ENCODE measurements around the gene CCNH.

Gene CCNH

DNA sequence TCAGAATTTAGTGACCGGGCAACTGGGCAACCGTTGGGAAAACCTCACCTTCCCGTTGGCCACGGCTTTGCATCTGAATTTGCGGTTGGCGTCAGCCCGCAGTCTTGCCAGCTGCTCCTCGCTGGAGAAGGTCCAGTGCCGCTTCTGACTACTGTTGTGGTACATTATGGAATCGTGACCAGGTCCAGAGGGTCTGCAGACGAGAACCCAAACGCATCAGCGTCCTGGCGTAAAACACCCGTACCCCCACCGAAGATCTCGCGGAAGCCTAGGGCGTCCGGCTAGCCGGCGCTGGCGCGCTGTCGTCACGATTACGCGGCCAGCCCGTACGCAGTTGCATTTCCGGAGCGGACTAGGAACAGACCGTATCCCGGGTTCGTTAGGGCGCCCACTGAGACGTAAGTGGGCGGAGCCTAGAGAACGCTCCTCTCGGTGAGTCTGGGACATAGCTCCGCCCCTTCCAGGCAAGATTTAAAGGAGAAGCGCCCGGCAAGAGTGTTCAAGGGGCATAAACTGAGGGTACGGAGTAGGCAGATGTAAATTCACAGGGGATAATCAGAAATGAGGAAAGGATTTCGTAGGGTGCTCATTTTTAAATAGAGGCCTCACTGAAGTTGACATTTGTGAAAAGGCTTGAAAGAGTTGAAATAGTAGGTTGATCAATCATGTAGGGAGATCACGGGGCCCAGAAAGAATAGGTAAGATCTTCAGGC, at the start of gene CCNH:
CCNH (minus strand) TSS at position 301 of the 713 bp plus-strand sequence; CDS start at position 165, 136 bp downstream.
- H3K4me3 ChIP-seq (replicated peaks; ENCODE audit: low read depth, low read length), result peak within 1 kb of the TSS; percentile 78
- TF ChIP-seq, protein P1, sequence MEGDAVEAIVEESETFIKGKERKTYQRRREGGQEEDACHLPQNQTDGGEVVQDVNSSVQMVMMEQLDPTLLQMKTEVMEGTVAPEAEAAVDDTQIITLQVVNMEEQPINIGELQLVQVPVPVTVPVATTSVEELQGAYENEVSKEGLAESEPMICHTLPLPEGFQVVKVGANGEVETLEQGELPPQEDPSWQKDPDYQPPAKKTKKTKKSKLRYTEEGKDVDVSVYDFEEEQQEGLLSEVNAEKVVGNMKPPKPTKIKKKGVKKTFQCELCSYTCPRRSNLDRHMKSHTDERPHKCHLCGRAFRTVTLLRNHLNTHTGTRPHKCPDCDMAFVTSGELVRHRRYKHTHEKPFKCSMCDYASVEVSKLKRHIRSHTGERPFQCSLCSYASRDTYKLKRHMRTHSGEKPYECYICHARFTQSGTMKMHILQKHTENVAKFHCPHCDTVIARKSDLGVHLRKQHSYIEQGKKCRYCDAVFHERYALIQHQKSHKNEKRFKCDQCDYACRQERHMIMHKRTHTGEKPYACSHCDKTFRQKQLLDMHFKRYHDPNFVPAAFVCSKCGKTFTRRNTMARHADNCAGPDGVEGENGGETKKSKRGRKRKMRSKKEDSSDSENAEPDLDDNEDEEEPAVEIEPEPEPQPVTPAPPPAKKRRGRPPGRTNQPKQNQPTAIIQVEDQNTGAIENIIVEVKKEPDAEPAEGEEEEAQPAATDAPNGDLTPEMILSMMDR (IDR thresholded peaks at IDR 0.05; ENCODE audit: low read depth, low read length, missing control alignments), result no peak
- DNase-seq (ENCODE audit: extremely low read depth, low read depth), result peak; percentile 95

DNA sequence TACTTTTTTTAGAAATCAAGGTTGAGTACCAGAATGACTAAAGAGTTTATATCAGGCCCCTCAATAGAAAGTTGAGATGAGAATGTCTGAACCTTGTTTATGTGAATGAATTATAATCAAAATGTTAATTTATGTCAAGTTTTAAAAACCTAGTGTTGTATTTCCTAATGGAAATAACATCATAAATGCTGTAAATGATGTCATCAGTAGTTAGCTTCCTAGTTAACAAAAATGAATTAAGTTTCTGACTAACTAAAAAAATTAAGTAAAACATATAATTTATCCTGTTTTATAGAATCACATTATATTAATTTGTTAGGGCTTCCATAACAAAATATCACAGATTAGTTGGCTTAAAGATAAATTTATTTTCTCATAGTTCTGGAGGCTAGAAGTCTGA, 45.0 kb upstream of the CCNH start:
- DNase-seq (ENCODE audit: extremely low read depth, low read depth), result no peak
- no peak overlapping the region for H3K4me3 ChIP-seq (replicated peaks; ENCODE audit: low read depth, low read length)
- TF ChIP-seq, protein P1 (IDR thresholded peaks at IDR 0.05; ENCODE audit: low read depth, low read length, missing control alignments), result no peak

DNA sequence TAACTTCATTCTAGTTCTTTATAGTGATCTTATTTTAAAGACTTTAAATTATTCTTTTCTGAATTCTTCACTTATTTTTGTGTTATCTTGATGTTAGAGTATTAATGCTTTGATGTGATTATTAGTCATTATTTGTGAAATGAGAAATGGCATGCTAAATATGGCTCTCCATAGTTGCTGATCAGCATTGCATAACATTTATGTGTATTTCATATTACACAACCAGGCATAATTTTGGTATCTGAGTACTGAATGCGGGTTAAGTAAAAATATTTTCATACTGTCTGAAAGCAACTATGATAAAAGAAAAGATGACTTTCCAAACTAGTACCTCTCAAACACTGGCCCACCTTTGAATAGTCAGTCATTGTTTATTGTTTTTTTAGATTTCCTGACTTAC, 41.1 kb upstream of the CCNH start:
- TF ChIP-seq, protein P1 (IDR thresholded peaks at IDR 0.05; ENCODE audit: low read depth, low read length, missing control alignments), result no peak
- no peak for DNase-seq (ENCODE audit: extremely low read depth, low read depth)
- no peak overlapping the region for H3K4me3 ChIP-seq (replicated peaks; ENCODE audit: low read depth, low read length)

DNA sequence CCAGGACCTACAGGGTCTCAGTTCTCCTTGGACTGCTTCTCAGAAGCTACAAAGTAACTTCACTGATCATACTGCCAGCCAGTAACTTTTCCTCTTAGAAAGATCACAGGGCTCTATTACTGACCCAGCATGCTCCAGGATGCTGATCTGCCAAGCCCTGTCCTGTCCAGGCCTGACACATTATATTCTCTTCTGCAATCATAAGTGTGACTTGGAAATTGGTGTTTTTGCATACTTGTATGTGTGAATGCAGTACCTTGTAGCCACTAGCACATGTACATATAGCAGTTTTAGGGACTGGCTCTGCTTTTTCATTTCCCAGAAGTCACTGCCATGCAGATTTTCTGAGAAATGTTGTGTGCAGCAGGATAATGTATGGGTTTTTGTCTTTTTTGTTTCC, 40.1 kb upstream of the CCNH start:
- TF ChIP-seq, protein P1 (IDR thresholded peaks at IDR 0.05; ENCODE audit: low read depth, low read length, missing control alignments), result no peak
- no peak overlapping the region for H3K4me3 ChIP-seq (replicated peaks; ENCODE audit: low read depth, low read length)
- no peak for DNase-seq (ENCODE audit: extremely low read depth, low read depth)

DNA sequence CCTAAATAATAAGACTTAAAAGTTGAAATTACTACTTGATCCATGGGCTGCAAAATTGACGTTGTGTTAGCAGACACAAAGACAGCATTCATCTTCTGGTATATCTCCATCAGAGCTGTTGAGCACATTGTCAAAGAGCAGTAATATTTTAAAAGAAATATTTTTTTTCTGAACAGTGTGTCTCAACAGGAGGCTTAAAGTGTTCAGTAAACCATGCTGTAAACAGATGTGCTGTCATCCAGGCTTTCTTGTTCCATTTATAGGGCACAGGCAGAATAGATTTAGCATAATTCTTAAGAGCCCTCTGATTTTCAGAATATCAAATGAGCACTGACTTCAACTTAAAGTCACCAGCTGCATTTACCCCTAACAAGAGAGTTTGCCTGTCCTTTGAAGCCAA, 29.7 kb upstream of the CCNH start:
- DNase-seq (ENCODE audit: extremely low read depth, low read depth), result no peak
- no peak overlapping the region for H3K4me3 ChIP-seq (replicated peaks; ENCODE audit: low read depth, low read length)
- TF ChIP-seq, protein P1 (IDR thresholded peaks at IDR 0.05; ENCODE audit: low read depth, low read length, missing control alignments), result no peak

DNA sequence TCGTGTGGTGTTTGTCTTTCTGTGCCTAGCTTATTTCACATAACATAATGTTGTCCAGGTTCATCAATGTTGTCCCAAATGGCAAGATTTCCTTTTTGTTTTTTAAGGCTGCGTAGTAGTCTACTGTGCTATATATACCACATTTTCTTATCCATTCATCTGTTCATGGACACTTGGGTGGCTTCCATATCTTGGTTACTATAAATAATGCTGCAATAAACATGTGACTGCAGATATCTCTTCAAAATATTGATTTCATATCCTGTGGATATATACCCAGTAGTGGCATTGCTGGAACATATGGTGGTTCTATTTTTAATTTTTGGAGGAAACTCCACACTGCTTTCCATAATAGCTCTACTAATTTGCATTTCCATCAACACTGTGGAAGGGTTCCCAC, 25.5 kb upstream of the CCNH start:
- H3K4me3 ChIP-seq (replicated peaks; ENCODE audit: low read depth, low read length), result no peak overlapping the region
- DNase-seq (ENCODE audit: extremely low read depth, low read depth), result no peak
- TF ChIP-seq, protein P1 (IDR thresholded peaks at IDR 0.05; ENCODE audit: low read depth, low read length, missing control alignments), result no peak

DNA sequence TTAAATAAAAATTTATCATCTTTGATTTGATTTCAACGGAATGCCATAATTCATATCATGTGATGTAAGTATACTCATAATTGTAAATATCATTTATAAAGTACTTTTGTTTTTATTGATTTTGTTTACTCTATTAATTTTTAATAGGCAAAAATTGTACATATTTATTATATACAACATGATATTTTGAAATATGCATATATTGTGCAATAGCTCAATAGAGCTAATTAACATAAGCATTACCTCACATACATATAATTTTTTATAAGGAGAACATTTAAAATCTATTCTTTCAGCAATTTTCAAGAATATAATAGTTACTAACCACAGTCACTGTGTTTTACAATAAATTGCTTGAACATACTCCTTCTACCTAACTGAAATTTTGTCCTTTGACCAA, 25.0 kb upstream of the CCNH start:
- DNase-seq (ENCODE audit: extremely low read depth, low read depth), result no peak
- TF ChIP-seq, protein P1 (IDR thresholded peaks at IDR 0.05; ENCODE audit: low read depth, low read length, missing control alignments), result no peak
- no peak overlapping the region for H3K4me3 ChIP-seq (replicated peaks; ENCODE audit: low read depth, low read length)
